Right lobe of liver (tissue), 6 donors: ENCODE data around the gene ROMO1. TPM values are rescaled to one million over a fixed set of nuclear protein-coding genes. Genes with fewer than 3 reads are reported as not detected.
"Not testable (repeated sequence)": the region's sequence is repeated elsewhere in the genome, so short reads cannot be mapped to it uniquely, and the experiment has no call there.

Experiments used
- ATAC-seq, 4 donors: fragments of 200-7000 bp; cut with Tn5 transposase; one replicate each; pipeline ENCODE4 v1.9.1; 2020; ENCODE audit warnings: mild to moderate bottlenecking in 4 of 4, moderate library complexity in 4 of 4
- DNase-seq, 3 donors: peaks; one replicate each; pipeline ENCODE4 v3.0.0-alpha.2; 2020
- H3K27ac ChIP-seq, 3 donors: fragments of 200-600 bp; one replicate each; pipeline ENCODE4 v1.8.0; 2022
- H3K27me3 ChIP-seq, 2 donors: fragments of 200-600 bp; one replicate each; pipeline ENCODE4 v1.8.0; 2022
- H3K36me3 ChIP-seq, 4 donors: fragments of 200-600 bp; sonication (generic) in 1 of 4; one replicate each; pipeline versions ENCODE4 v1.5.1 to v1.8.0; 2017 to 2022; ENCODE audit warnings: control low read depth in 1 of 4
- H3K4me1 ChIP-seq, 4 donors: fragments of 200-600 bp; sonication (generic) in 1 of 4; one replicate each; pipeline versions ENCODE4 v1.5.1 to v1.8.0; 2017 to 2022; ENCODE audit warnings: control low read depth in 1 of 4
- H3K4me3 ChIP-seq, 3 donors: fragments of 200-600 bp; one replicate each; pipeline ENCODE4 v1.8.0; 2022
- H3K9me3 ChIP-seq, 4 donors: fragments of 200-600 bp; sonication (generic) in 1 of 4; one replicate each; pipeline versions ENCODE4 v1.5.1 to v1.8.0; 2017 to 2022; ENCODE audit warnings: control low read depth in 1 of 4
- CTCF ChIP-seq, 4 donors: fragments of 200-600 bp in 3 of 4; fragments of 450-650 bp in 1 of 4; IDR thresholded peaks; one replicate each; pipeline versions ENCODE4 v1.5.1 to v1.8.0; 2016 to 2022; ENCODE audit warnings: antibody characterized with exemption in 4 of 4, mild to moderate bottlenecking in 2 of 4
- POLR2A ChIP-seq: fragments of 450-650 bp; IDR thresholded peaks from one replicate; pipeline ENCODE4 v1.6.1; 2017; ENCODE audit warnings: antibody characterized with exemption, mild to moderate bottlenecking
- WGBS: methylation state at CpG from one replicate; pipeline ENCODE4 v1.1.6; 2018; ENCODE audit warnings: low coverage, low lambda C conversion rate; ENCODE audit not compliant: insufficient coverage; ENCODE audit errors: missing lambda C conversion rate; 5-methylcytosine and 5-hydroxymethylcytosine counted together
- intact Hi-C, 2 donors: fragments of 100-400 bp; cut with DNase I; formaldehyde crosslinking; loops; one replicate each; pipeline versions ENCODE4 v1.11.2 to v1.14.1; 2022
- total RNA-seq, 6 experiments: library from RNA; depleted of rRNA in 2 of 6; stranded (reverse); fragments of >200 nt in 2 of 6; fragmentation: NEBNext Ultra II Directional in 3 of 6; extraction: Animal tissue kit (Norgen Biotek cat#: 25700) in 3 of 6; gene quantifications; one replicate each; pipeline versions ENCODE4 v1.1.0 to v1.2.4, GENCODE V29; 2016 to 2023
- donor health status: DM: no; HTN: yes; CAD: no.
- donor health status: DM: no; HTN: no; CAD: no.
- donor health status: DM: no; HTN: no; CAD: no.
- donor health status: DM: no; HTN: yes; CAD: no.
- donor health status: DM: no; HTN: yes; CAD: no.

Gene ROMO1
- total RNA-seq, 6 experiments from 2014 or later = 70.4 to 209 (median 84.8) TPM

GRCh38 chr20:35710039-35710438 lies 10.8 kb downstream of the ROMO1 start:
- ATAC-seq (no peak), DNase-seq (no peak)
- no peak overlapping the region for H3K27ac ChIP-seq
- TF ChIP-seq POLR2A (no peak), CTCF (IDR thresholded peaks at IDR 0.05) (no peak)
- H3K36me3 ChIP-seq = peaks cover 20 to 99% (median 64%) of the 10 kb centered on the region in 4 donors
- H3K4me3 ChIP-seq = no peak overlapping the region
- no peaks in the 10 kb centered on the region for H3K9me3 ChIP-seq
- intact Hi-C loops = loop anchor here in 1 of 2 donors (10.0 kb wide), 1 partner anchor 175 kb away; no protein-coding TSS in a partner anchor
- no peaks in the 10 kb centered on the region for H3K4me1 ChIP-seq
- H3K27me3 ChIP-seq = no peaks in the 10 kb centered on the region

DNA sequence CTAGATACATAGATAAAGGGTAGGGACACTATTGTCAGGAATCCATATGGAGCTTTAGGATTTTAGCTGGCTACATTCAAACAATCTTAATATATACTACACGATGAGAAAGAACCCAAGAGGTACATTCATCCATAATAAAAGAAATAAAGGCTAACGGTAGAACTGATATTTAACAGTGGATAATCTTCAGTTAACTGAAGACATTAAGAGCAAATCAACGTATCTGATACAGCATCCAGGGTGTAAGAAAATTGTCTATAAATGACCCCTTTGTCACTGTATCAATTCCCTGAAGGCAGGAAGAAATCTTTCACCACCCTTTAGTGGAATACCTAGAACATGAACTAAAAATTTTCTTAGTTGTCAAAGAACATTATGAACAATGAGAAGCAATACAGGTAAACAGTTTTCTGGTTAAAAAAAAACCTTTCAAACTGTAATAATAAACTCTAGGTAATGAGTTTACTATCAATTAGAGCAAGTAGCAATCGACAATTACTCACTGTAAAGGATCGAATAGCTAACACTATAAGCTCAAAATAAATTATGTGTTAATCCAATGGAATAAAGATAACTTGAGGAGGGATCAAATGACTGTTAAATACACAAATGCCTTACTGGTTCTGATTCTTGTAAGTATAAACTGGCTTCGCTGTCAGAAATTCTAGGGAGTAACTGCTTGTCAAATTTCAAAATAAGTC lies 11.8 kb downstream of the ROMO1 start:
- ATAC-seq (no peak), DNase-seq (no peak)
- Histone ChIP-seq H3K4me3 (no peak overlapping the region), H3K9me3 (no peaks in the 10 kb centered on the region), H3K27ac (no peak overlapping the region), H3K36me3 (peaks cover 27 to 99% (median 65%) of the 10 kb centered on the region in 4 donors), H3K27me3 (no peaks in the 10 kb centered on the region), H3K4me1 (no peaks in the 10 kb centered on the region)
- WGBS = 68% methylated on average over 6 of the region's 6 CpGs
- intact Hi-C loops = loop anchor here in 1 of 2 donors (10.0 kb wide), 1 partner anchor 174 kb away; no protein-coding TSS in a partner anchor
- TF ChIP-seq POLR2A (no peak), CTCF (IDR thresholded peaks at IDR 0.05) (no peak)

GRCh38 chr20:35711588-35712209 lies 12.5 kb downstream of the ROMO1 start:
- Histone ChIP-seq H3K9me3 (no peaks in the 10 kb centered on the region), H3K27ac (no peak overlapping the region), H3K4me1 (no peaks in the 10 kb centered on the region), H3K36me3 (peaks cover 29 to 99% (median 66%) of the 10 kb centered on the region in 4 donors), H3K27me3 (no peaks in the 10 kb centered on the region), H3K4me3 (no peak overlapping the region)
- DNase-seq = no peak
- no peak for ATAC-seq
- no peak for TF ChIP-seq POLR2A
- no peak for TF ChIP-seq CTCF (IDR thresholded peaks at IDR 0.05)
- 64% methylated on average over 4 of the region's 6 CpGs for WGBS
- intact Hi-C loops = loop anchor here in 1 of 2 donors (10.0 kb wide), 1 partner anchor 173 kb away; no protein-coding TSS in a partner anchor

DNA sequence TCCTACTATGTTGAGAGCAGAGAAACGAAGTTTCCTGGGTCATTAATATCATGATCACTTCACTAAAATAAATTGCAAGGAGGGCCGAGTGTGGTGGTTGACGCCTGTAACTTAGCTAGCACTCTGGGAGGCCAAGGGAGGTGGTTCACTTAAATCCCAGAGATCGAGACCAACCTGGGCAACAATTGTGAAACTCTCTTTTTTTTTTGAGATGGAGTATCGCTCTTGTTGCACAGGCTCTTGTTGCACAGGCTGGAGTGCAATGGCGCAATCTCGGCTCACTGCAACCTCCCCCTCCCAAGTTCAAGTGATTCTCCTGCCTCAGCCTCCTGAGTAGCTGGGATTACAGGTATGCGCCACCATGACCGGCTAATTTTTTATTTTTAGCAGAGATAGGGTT lies 13.9 kb downstream of the ROMO1 start:
- not testable (repeated sequence) for H3K9me3 ChIP-seq, DNase-seq, H3K4me3 ChIP-seq, H3K4me1 ChIP-seq, H3K27me3 ChIP-seq, H3K27ac ChIP-seq
- WGBS = 78% methylated on average over 7 of the region's 9 CpGs
- H3K36me3 ChIP-seq = peaks cover 29 to 99% (median 71%) of the 10 kb centered on the region in 4 donors
- intact Hi-C loops = loop anchor here in 1 of 2 donors (10.0 kb wide), 1 partner anchor 172 kb away; no protein-coding TSS in a partner anchor
- peak in 1 of 4 donors; percentile 18 for ATAC-seq

- no peak for ATAC-seq
These were observed 14.9 kb downstream of the ROMO1 start for GRCh38 chr20:35714127-35714526.

More at GRCh38 chr20:35714127-35714526, 14.9 kb downstream of the ROMO1 start:
- no peak for DNase-seq
- WGBS = 78% methylated on average over 4 of the region's 4 CpGs
- Histone ChIP-seq H3K9me3 (no peaks in the 10 kb centered on the region), H3K36me3 (peaks cover 28 to 100% (median 72%) of the 10 kb centered on the region in 4 donors), H3K27me3 (no peaks in the 10 kb centered on the region), H3K4me1 (no peaks in the 10 kb centered on the region), H3K4me3 (no peak overlapping the region), H3K27ac (no peak overlapping the region)
- intact Hi-C loops = loop anchor here in 1 of 2 donors (10.0 kb wide), 1 partner anchor 171 kb away; no protein-coding TSS in a partner anchor
- TF ChIP-seq POLR2A (no peak), CTCF (IDR thresholded peaks at IDR 0.05) (no peak)
